GM23248 (cell line): ENCODE data around the gene CFAP20.

Experiments used
- EZH2 ChIP-seq: fragments of 200-600 bp; sonication (generic); IDR thresholded peaks from 2 replicates; pipeline ENCODE4 v1.6.1; 2018; ENCODE audit warnings: antibody characterized with exemption, mild to moderate bottlenecking; ENCODE audit not compliant: insufficient read depth, poor library complexity, severe bottlenecking
- EZH2phosphoT487 ChIP-seq: fragments of 200-600 bp; sonication (generic); IDR thresholded peaks from 2 replicates; pipeline ENCODE4 v1.6.1; 2018; ENCODE audit warnings: antibody characterized with exemption, moderate library complexity, mild to moderate bottlenecking, low read depth; ENCODE audit not compliant: insufficient read depth

DNA sequence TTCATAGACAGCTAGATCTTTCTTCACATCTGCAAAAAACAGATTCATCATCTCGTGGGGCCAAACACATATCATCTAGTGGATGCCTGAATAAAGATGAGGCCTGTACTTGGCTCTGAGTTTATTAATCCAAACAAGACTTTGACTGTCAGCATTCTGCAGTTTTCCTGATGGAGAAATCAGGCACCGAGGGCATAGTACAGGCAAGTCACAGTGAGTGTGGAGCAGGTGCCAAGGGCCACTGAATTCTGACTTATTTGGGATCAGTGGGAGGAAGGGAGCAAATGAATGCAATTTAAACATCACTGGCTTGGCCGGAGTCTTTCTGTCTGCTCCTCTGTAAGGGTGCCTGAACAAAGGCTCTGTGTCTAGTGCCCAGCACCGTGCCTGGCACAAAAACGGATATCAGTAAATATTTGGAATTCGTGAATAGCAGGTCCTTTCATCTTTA, 975 bp downstream of the CFAP20 start:
- TF ChIP-seq EZH2 (no peak), EZH2phosphoT487 (no peak)
